ENCODE results near the gene UCN3. TPM values are rescaled to one million over a fixed set of nuclear protein-coding genes. Genes with fewer than 3 reads are reported as not detected.

UCN3 gene, protein sequence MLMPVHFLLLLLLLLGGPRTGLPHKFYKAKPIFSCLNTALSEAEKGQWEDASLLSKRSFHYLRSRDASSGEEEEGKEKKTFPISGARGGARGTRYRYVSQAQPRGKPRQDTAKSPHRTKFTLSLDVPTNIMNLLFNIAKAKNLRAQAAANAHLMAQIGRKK
- polyA plus RNA-seq (2012; ENCODE audit: missing spikeins): not detected

DNA sequence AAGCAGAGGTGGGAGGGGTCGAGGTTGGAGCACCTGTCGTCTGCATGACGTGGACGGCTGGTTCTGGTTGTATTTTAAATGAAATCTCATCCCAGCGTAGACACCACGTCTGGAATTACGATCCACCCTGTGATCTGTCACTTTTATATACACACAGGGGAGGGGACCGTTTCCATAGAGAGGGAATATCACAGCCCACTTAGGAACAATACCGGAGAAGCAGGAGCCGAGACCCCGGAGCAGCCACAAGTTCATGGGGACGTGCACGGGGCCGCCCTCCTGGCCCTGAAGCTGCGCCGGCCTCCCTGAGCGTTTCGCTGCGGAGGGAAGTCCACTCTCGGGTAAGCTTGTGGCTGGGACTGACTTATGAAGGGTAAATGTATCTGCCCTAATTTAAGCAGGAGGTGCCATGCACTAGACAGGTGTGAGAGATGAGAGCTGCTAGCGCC is at the start of gene UCN3:
Gene UCN3 (plus strand): TSS at position 77 of the 449 bp plus-strand sequence. CDS start 8,755 bp downstream, outside the sequence.
- TF ChIP-seq TAF1 (IDR thresholded peaks at IDR 0.05; ENCODE audit: borderline replicate concordance, low read depth, low read length): no peak
- no peak for TF ChIP-seq POLR2A (IDR thresholded peaks at IDR 0.05; ENCODE audit: low read depth, low read length)
- no peak for TF ChIP-seq POLR2AphosphoS5 (IDR thresholded peaks at IDR 0.05; ENCODE audit: low read depth, low read length)
- FAIRE-seq (no peak), DNase-seq (ENCODE audit: insufficient read length) (no peak)

DNA sequence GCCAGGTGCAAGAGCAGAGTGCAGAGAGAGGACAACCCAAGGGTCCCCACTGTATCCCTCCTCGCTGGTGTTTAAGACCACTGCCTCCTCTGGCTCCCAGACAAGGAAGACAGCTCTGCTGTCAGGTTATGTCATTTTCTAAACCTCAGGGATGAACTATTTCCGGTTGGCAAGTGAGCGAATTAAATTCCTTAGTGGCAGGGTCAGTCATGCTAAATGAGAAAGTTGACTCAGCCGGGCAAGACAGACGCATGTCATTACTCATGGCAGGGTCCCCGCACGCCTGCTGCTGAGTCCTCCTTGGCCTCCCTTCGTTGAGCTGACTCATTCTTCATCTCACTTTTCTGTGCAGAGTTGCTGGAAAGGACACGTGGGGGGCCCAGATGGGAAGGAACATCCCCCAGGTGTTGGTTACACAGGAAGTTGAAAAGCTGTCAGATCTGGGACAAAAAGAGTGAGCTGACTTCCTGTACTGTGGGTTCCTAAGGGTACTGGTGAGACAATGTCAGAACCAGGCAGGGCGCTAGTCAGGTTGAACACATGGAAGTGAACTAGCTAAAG is 47.1 kb upstream of the UCN3 start:
- TF ChIP-seq POLR2AphosphoS5 (IDR thresholded peaks at IDR 0.05; ENCODE audit: low read depth, low read length): no peak
- no peak for TF ChIP-seq POLR2A (IDR thresholded peaks at IDR 0.05; ENCODE audit: low read depth, low read length)
- TF ChIP-seq TAF1 (IDR thresholded peaks at IDR 0.05; ENCODE audit: borderline replicate concordance, low read depth, low read length): no peak
- FAIRE-seq (no peak), DNase-seq (ENCODE audit: insufficient read length) (no peak)

DNA sequence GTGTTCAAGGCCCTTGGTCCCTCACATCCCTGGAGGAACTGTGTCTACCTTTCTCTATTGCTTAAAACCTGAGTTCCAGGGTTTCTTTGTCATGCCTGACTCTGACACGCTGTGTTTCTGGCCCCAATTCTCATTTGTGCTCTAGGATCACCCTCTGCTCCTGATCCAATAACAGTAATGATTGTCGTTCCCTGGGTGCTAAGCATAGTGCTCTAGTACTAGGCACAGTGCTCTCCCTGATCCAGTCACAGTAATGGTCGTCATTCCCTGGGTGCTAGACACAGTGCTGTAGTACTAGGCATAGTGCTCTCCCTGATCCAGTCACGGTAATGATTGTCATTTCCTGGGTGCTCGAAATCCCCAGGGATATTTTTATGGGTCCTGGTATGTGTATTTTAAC is 46.6 kb upstream of the UCN3 start:
- TF ChIP-seq TAF1 (IDR thresholded peaks at IDR 0.05; ENCODE audit: borderline replicate concordance, low read depth, low read length) (no peak), POLR2AphosphoS5 (IDR thresholded peaks at IDR 0.05; ENCODE audit: low read depth, low read length) (no peak), POLR2A (IDR thresholded peaks at IDR 0.05; ENCODE audit: low read depth, low read length) (no peak)
- DNase-seq (ENCODE audit: insufficient read length): no peak
- FAIRE-seq: no peak

DNA sequence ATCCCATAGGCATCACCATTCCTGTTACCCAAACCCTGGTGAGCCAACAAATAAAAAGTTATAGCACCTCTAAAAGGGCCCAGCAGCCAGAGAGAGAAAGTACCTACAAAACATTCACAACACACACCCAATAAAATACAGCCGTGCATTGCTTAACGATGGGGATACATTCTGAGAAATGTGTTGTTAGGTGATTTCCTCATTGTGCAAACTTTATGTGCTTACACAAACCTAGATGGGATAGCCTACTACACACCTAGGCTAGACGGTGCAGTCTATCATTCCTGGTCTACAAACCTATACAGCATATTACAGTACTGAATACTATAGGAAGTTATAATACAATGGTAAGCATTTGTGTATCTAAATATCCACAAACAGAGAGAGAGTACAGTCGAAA is 44.9 kb upstream of the UCN3 start:
- no peak for TF ChIP-seq TAF1 (IDR thresholded peaks at IDR 0.05; ENCODE audit: borderline replicate concordance, low read depth, low read length)
- no peak for TF ChIP-seq POLR2AphosphoS5 (IDR thresholded peaks at IDR 0.05; ENCODE audit: low read depth, low read length)
- TF ChIP-seq POLR2A (IDR thresholded peaks at IDR 0.05; ENCODE audit: low read depth, low read length): no peak
- FAIRE-seq (no peak), DNase-seq (ENCODE audit: insufficient read length) (no peak)

DNA sequence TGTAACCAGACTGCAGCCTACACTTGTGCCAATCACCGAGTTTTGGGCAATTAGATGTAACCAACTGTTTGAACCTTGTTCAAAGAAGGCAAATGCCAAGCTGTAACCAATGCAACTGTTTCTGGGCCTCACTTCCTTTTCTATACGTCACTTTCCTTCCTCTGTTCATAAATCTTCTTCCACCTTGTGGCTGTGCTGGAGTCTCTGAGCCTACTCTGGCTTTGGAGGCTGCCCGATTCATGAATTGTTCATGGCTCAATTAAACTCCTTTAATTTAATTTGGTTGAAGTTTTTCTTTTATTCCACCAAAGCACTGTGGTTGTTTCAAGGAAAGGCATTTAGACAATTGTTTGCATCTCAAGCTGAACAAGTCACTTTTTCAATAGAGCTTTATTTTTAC is 43.5 kb upstream of the UCN3 start:
- DNase-seq (ENCODE audit: insufficient read length): no peak
- no peak for FAIRE-seq
- TF ChIP-seq POLR2AphosphoS5 (IDR thresholded peaks at IDR 0.05; ENCODE audit: low read depth, low read length) (no peak), POLR2A (IDR thresholded peaks at IDR 0.05; ENCODE audit: low read depth, low read length) (no peak), TAF1 (IDR thresholded peaks at IDR 0.05; ENCODE audit: borderline replicate concordance, low read depth, low read length) (no peak)

DNA sequence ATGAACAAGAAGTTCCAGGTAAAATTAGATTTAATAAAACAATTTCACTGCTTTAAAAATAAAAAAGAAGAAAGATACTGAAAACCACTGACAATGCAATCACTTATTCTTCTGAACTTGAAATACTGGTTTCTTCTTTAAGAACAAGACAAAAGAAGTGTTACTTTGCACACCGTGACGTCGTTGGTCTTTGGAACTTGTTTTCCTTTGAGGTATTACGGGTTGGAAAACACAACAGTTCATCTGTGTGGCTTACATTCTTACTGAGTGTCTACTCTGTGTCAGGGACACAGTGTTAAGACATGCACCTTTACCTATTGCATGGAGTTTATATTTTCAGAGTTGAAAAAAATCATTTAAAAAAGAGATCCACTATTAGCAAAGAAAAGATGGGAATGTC is 41.3 kb upstream of the UCN3 start:
- DNase-seq (ENCODE audit: insufficient read length) (no peak), FAIRE-seq (no peak)
- TF ChIP-seq POLR2AphosphoS5 (IDR thresholded peaks at IDR 0.05; ENCODE audit: low read depth, low read length) (no peak), POLR2A (IDR thresholded peaks at IDR 0.05; ENCODE audit: low read depth, low read length) (no peak), TAF1 (IDR thresholded peaks at IDR 0.05; ENCODE audit: borderline replicate concordance, low read depth, low read length) (no peak)

DNA sequence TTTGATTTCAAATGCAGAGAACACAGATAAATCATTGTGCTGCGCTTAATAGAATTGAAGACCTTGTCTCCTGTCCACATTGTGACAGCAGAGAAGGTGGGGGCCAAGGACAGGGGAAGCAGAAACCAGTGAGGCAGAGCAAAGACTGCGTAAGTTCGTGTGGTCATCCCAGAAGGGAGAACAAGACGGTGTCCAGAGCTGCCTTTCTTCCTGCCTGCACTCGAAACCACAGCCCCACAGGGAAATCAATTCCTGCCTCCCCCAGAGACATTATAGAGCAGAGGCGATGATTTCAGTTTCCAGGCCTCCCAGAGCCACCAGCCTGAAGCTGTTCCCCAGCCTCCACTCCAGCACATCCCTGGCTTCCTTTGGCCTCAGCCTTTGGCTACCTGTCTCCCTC is 39.7 kb upstream of the UCN3 start:
- TF ChIP-seq TAF1 (IDR thresholded peaks at IDR 0.05; ENCODE audit: borderline replicate concordance, low read depth, low read length) (no peak), POLR2AphosphoS5 (IDR thresholded peaks at IDR 0.05; ENCODE audit: low read depth, low read length) (no peak), POLR2A (IDR thresholded peaks at IDR 0.05; ENCODE audit: low read depth, low read length) (no peak)
- no peak for FAIRE-seq
- no peak for DNase-seq (ENCODE audit: insufficient read length)

DNA sequence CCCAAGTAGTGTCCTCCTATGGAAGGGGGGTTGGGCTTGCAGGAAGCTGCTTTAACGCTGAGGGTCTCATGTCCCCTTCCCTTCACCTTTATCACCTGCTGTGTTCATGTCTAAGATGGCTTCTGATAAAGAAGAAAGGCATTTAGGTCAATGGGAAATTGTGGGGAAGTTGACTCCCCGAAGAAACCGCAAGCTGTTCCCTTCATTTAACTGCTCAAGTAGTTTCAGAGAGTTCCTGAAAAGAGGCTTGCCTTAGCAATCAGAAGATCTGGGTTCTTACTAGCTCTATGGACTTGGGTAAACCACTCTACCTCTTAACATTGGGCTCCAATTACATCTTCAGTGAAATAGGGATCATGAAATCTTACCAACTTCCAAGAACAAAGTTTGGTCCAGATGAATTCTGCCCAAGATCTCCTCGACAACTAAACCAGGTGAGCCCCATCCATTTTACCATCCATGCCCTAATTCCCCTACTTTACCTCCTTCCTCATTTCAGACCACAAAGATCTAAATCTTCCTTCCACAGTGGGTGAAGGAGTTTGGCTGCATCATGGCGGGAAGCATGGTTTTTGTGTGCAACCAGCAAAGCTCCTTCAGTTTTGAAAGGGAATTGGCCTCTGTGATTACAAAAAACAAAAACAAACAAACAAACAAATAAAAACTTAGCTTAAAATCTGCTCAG is 30.4 kb upstream of the UCN3 start:
- no peak for FAIRE-seq

DNA sequence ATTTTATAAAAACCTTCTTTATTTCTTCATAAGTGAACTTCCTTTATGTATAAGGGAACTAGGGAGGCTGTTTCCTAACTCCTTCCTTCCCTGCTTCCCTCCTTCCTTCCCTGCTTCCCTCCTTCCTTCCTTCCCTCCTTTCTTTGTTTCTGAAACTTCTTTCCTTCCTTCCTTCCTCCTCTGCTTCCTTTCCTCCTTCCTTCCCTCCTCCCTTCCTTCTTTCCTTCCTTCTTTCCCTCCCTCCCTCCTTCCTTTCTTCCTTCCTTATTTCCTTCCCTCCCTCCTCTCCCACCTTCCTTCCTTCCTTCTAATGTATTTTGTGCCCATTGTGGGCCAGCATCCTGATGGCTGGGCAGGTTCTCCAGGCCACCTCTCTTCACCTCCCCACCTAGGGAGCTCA is 26.8 kb upstream of the UCN3 start:
- DNase-seq (ENCODE audit: insufficient read length) (no peak), FAIRE-seq (no peak)
- TF ChIP-seq POLR2A (IDR thresholded peaks at IDR 0.05; ENCODE audit: low read depth, low read length) (no peak), TAF1 (IDR thresholded peaks at IDR 0.05; ENCODE audit: borderline replicate concordance, low read depth, low read length) (no peak), POLR2AphosphoS5 (IDR thresholded peaks at IDR 0.05; ENCODE audit: low read depth, low read length) (no peak)

More for the DNA sequence above, 30.4 kb upstream of the UCN3 start:
- DNase-seq (ENCODE audit: insufficient read length): no peak
- TF ChIP-seq TAF1 (IDR thresholded peaks at IDR 0.05; ENCODE audit: borderline replicate concordance, low read depth, low read length): no peak
- no peak for TF ChIP-seq POLR2AphosphoS5 (IDR thresholded peaks at IDR 0.05; ENCODE audit: low read depth, low read length)
- no peak for TF ChIP-seq POLR2A (IDR thresholded peaks at IDR 0.05; ENCODE audit: low read depth, low read length)

DNA sequence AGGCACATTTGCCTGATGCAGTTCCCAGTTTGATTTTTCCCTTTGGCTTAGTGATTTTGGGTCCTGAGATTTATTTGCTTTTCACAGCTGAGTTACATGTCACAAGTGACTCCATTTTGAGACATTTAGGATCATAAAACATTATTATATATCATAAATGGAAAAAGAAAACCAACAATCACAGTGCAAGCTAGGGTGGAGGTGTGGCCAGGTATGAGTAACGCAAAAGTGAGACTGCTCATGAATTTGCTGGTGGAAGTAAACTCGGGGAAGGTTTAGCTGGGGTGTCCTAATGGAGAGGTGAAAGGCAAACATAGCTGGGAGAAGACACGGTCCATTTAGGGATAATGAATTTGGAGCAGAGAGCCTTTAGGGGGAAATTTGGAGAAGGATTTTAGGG is 21.7 kb upstream of the UCN3 start:
- no peak for TF ChIP-seq POLR2A (IDR thresholded peaks at IDR 0.05; ENCODE audit: low read depth, low read length)
- TF ChIP-seq TAF1 (IDR thresholded peaks at IDR 0.05; ENCODE audit: borderline replicate concordance, low read depth, low read length): no peak
- no peak for TF ChIP-seq POLR2AphosphoS5 (IDR thresholded peaks at IDR 0.05; ENCODE audit: low read depth, low read length)
- no peak for FAIRE-seq

DNA sequence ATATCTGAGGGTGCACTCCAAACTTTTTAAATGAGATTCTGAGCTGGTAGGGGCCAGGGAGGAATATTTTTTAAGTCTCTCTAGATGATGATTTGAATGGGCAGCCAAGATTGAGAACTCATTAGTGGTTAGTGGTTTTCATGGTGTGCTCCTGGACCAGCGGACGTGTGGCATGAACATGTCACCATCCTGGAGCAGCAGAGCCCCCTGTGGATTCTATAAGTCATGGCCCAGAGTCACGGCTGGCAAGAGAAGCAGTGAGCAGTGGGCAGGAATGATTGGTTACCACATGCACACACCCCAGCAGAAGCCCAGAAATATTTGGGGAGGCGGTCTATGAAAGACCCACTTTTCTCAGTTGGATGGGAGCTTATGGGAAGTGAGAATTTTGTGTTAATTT is 21.2 kb upstream of the UCN3 start:
- no peak for FAIRE-seq

More for the DNA sequence above, 21.7 kb upstream of the UCN3 start:
- DNase-seq (ENCODE audit: insufficient read length): no peak

DNA sequence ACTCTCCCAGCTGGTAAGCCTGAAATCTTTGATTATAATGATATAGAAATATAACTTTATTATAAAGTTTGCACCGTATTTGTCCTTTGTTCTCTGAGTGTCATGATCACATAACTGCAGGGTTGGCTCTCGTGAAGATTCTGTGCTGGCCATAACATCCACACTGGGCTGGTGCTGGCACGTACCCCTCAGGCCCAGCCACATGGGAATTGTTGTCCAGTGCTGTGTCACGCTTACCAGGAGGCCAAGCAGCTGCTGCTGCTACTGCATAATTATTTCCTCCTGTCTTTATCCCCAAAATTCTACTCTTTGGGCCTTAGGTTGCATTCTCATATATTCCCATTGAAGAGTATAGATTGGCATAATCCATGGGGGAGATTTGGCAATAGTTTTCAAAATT is 20.8 kb upstream of the UCN3 start:
- TF ChIP-seq POLR2AphosphoS5 (IDR thresholded peaks at IDR 0.05; ENCODE audit: low read depth, low read length): no peak
- no peak for FAIRE-seq
- no peak for DNase-seq (ENCODE audit: insufficient read length)

More for the DNA sequence above, 21.2 kb upstream of the UCN3 start:
- DNase-seq (ENCODE audit: insufficient read length): no peak
- TF ChIP-seq TAF1 (IDR thresholded peaks at IDR 0.05; ENCODE audit: borderline replicate concordance, low read depth, low read length) (no peak), POLR2A (IDR thresholded peaks at IDR 0.05; ENCODE audit: low read depth, low read length) (no peak), POLR2AphosphoS5 (IDR thresholded peaks at IDR 0.05; ENCODE audit: low read depth, low read length) (no peak)

Data from GM12892 (cell line).